NB4 (cell line): ENCODE measurements around the gene GRIK1.

Experiments
- CTCF ChIP-seq: IDR thresholded peaks from one replicate; pipeline ENCODE4 v1.5.1; 2012; ENCODE audit warnings: low read depth, low read length
- MAX ChIP-seq: IDR thresholded peaks from 2 replicates; pipeline ENCODE4 v1.6.1; 2011; ENCODE audit warnings: low read depth, low read length
- POLR2A ChIP-seq: IDR thresholded peaks from 2 replicates; pipeline ENCODE4 v1.6.1; 2011; ENCODE audit warnings: mild to moderate bottlenecking; ENCODE audit not compliant: insufficient read length; ENCODE audit errors: extremely low read depth

GRCh38 chr21:29641635-29642550 is 297.9 kb downstream of the GRIK1 start:
- TF ChIP-seq POLR2A (no peak), CTCF (no peak), MAX (no peak)
